ENCODE measurements around the gene UMODL1.

GRCh38 chr21:42107881-42108553 lies 36.9 kb downstream of the UMODL1 start:
- peak; percentile 62 to 78 for TF ChIP-seq CTCF (conservative IDR thresholded peaks at IDR 0.05 in 1 of 2, IDR thresholded peaks at IDR 0.05 in 1 of 2; ENCODE audit: low read depth in 1 of 2, low read length in 2 of 2)
- TF ChIP-seq EZH2 (IDR thresholded peaks at IDR 0.05; ENCODE audit: low read length, missing control alignments): no peak

Data from fibroblast of lung (primary cell).